Endothelial cell of umbilical vein (primary cell): ENCODE results near the gene STEAP4. TPM values are rescaled to one million over a fixed set of nuclear protein-coding genes. Genes with fewer than 3 reads are reported as not detected.

Experiments
- BruUV-seq: library from RNA; stranded (reverse); fragments of 400-500 nt; replicated peaks from 2 replicates; lab custom pipeline; 2021; lab: Mats Ljungman, UMichigan
- CTCF ChIA-PET: fragments of 300-600, 350-600 bp; sonication (Branson Sonifier 250); formaldehyde crosslinking; loops from one replicate; lab custom pipeline; 2021; ENCODE audit warnings: antibody characterized with exemption, inconsistent platforms; lab: Charles Lee
- POLR2A ChIA-PET: fragments of 300-600, 350-600 bp; sonication (Branson Sonifier 250); formaldehyde crosslinking; loops from one replicate; lab custom pipeline; 2021; ENCODE audit warnings: antibody characterized with exemption, inconsistent platforms; lab: Charles Lee
- DNase-seq: peaks from one replicate; pipeline ENCODE4 v3.0.0-alpha.2; 2011; ENCODE audit warnings: low read depth, low spot score
- FAIRE-seq: peaks from 2 replicates; lab custom pipeline; 2011; peaks lifted over from hg19 to GRCh38; lab: Jason Lieb, UNC
- H2AFZ ChIP-seq: 2 replicates; pipeline ENCODE4 v1.6.0; 2012; ENCODE audit warnings: low read depth, low read length, control low read depth, inconsistent platforms
- H3K27ac ChIP-seq: 2 replicates; pipeline ENCODE4 v1.5.1; 2011; ENCODE audit warnings: low read depth, mild to moderate bottlenecking, control low read depth, low read length, moderate library complexity; ENCODE audit not compliant: insufficient read depth
- H3K27me3 ChIP-seq, 2 experiments: 2 replicates each; pipeline versions ENCODE4 v1.6.0 to v1.6.1; 2011; ENCODE audit warnings: low read length in 2 of 2, mixed read lengths in 1 of 2; ENCODE audit not compliant: control insufficient read depth in 2 of 2, insufficient read depth in 2 of 2
- H3K36me3 ChIP-seq, 2 experiments: 2 replicates in 1 of 2; 3 replicates in 1 of 2; pipeline ENCODE4 v1.5.1; 2011; ENCODE audit warnings: low read length in 2 of 2, mild to moderate bottlenecking in 1 of 2, moderate library complexity in 1 of 2; ENCODE audit not compliant: control insufficient read depth in 2 of 2, insufficient read depth in 2 of 2; ENCODE audit errors: extremely low read depth in 1 of 2
- H3K4me1 ChIP-seq: 3 replicates; pipeline ENCODE4 v1.5.1; 2011; ENCODE audit warnings: mild to moderate bottlenecking, low read length; ENCODE audit not compliant: control insufficient read depth, insufficient read depth; ENCODE audit errors: extremely low read depth
- H3K4me2 ChIP-seq: 2 replicates; pipeline ENCODE4 v1.6.1; 2011; ENCODE audit warnings: low read length, control low read depth, mixed read lengths; ENCODE audit not compliant: insufficient read depth
- H3K4me3 ChIP-seq, 3 experiments: fragments of 200-600 bp in 1 of 3; sonication (generic), shearing (Covaris generic) in 1 of 3; replicated peaks in 1 of 3; 2 replicates each; pipeline ENCODE4 v1.5.1; 2011 to 2016; ENCODE audit warnings: control low read depth in 3 of 3, low read length in 3 of 3, mild to moderate bottlenecking in 2 of 3, inconsistent platforms in 1 of 3, low read depth in 1 of 3, moderate library complexity in 1 of 3; ENCODE audit not compliant: insufficient read depth in 1 of 3
- H3K79me2 ChIP-seq: 2 replicates; pipeline ENCODE4 v1.6.0; 2012; ENCODE audit warnings: low read length, inconsistent platforms; ENCODE audit not compliant: control insufficient read depth, insufficient read depth
- H3K9ac ChIP-seq: replicated peaks from 2 replicates; pipeline ENCODE3; 2011; ENCODE audit warnings: low read length, control low read depth; ENCODE audit not compliant: insufficient read depth; ENCODE audit errors: extremely low read depth
- H3K9me1 ChIP-seq: replicated peaks from 3 replicates; pipeline ENCODE4 v1.6.0; 2011; ENCODE audit warnings: mild to moderate bottlenecking, low read length; ENCODE audit not compliant: control insufficient read depth, insufficient read depth; ENCODE audit errors: extremely low read depth
- H3K9me3 ChIP-seq: replicated peaks from 2 replicates; pipeline ENCODE4 v1.5.1; 2012; ENCODE audit warnings: low read length, inconsistent platforms; ENCODE audit not compliant: control insufficient read depth, insufficient read depth
- H4K20me1 ChIP-seq: replicated peaks from 2 replicates; pipeline ENCODE3; 2011; ENCODE audit warnings: mild to moderate bottlenecking, low read length; ENCODE audit not compliant: control insufficient read depth, insufficient read depth; ENCODE audit errors: extremely low read depth
- EZH2 ChIP-seq: IDR thresholded peaks from 2 replicates; pipeline ENCODE4 v1.6.1; 2012; ENCODE audit warnings: borderline replicate concordance, low read depth, mild to moderate bottlenecking, moderate library complexity, low read length, inconsistent platforms; ENCODE audit not compliant: severe bottlenecking
- FOS ChIP-seq: IDR thresholded peaks from 2 replicates; pipeline ENCODE4 v1.6.1; 2011; ENCODE audit warnings: mild to moderate bottlenecking, low read length, moderate library complexity, borderline replicate concordance; ENCODE audit not compliant: insufficient read depth
- GATA2 ChIP-seq: IDR thresholded peaks from 2 replicates; pipeline ENCODE4 v1.7.0; 2011; ENCODE audit warnings: low read depth, mild to moderate bottlenecking, moderate library complexity, mixed read lengths, low read length; ENCODE audit not compliant: insufficient read length, insufficient read depth
- JUN ChIP-seq: IDR thresholded peaks from 2 replicates; pipeline ENCODE4 v1.6.1; 2011; ENCODE audit warnings: borderline replicate concordance, low read depth; ENCODE audit not compliant: insufficient read length, insufficient read depth
- MYC ChIP-seq: IDR thresholded peaks from one replicate; pipeline ENCODE4 v1.6.1; 2011; ENCODE audit warnings: mild to moderate bottlenecking, low read depth, low read length
- POLR2A ChIP-seq: IDR thresholded peaks from 2 replicates; pipeline ENCODE4 v1.6.1; 2012; ENCODE audit warnings: low read depth, mild to moderate bottlenecking, control low read depth, low read length
- POLR2AphosphoS5 ChIP-seq: IDR thresholded peaks from 2 replicates; pipeline ENCODE4 v1.6.1; 2012; ENCODE audit warnings: low read depth, mild to moderate bottlenecking, control low read depth, low read length, moderate library complexity; ENCODE audit not compliant: insufficient read depth
- dilution Hi-C: fragments of 300-500 bp; cut with MboI; formaldehyde crosslinking; loops from one replicate; pipeline ENCODE4 v1.15.0; 2019; ENCODE audit warnings: low sequenced_read_pairs; ENCODE audit not compliant: extremely low pct_ligation_motif_present
- intact Hi-C: fragments of 100-400 bp; cut with micrococcal nuclease; formaldehyde crosslinking; loops from one replicate; pipeline ENCODE4 v1.10.0; 2022
- polyA plus RNA-seq, 4 experiments: library from polyadenylated mRNA; depleted of rRNA in 3 of 4; stranded (reverse) in 3 of 4; unstranded in 1 of 4; fragments of >200 nt; gene quantifications; 2 replicates each; pipeline versions ENCODE4 v1.2.1 to v1.2.3, GENCODE V29; 2011 to 2012; ENCODE audit warnings: missing spikeins in 1 of 4
- total RNA-seq: library from RNA; stranded (reverse); gene quantifications from 2 replicates; pipeline ENCODE4 v1.2.3, GENCODE V29; 2021
- TF ChIP-seq, protein P1 (sequence below), 2 donors: IDR thresholded peaks; 1 replicate in 1 of 2; 2 replicates in 1 of 2; pipeline ENCODE4 v1.5.1; 2011; ENCODE audit warnings: low read length in 2 of 2, mild to moderate bottlenecking in 2 of 2, moderate library complexity in 2 of 2, control low read depth in 1 of 2, inconsistent platforms in 1 of 2, low read depth in 1 of 2; ENCODE audit not compliant: insufficient read depth in 1 of 2; ENCODE audit errors: extremely low read depth in 1 of 2
- TF ChIP-seq, protein P2 (sequence below): IDR thresholded peaks from 2 replicates; pipeline ENCODE4 v1.6.1; 2011; ENCODE audit not compliant: insufficient read depth, insufficient read length

The STEAP4 gene
- total and polyA plus RNA-seq, 2 donors (not counting 3 experiments of a cell fraction or from before 2014, with no cell fraction given) = not detected

DNA sequence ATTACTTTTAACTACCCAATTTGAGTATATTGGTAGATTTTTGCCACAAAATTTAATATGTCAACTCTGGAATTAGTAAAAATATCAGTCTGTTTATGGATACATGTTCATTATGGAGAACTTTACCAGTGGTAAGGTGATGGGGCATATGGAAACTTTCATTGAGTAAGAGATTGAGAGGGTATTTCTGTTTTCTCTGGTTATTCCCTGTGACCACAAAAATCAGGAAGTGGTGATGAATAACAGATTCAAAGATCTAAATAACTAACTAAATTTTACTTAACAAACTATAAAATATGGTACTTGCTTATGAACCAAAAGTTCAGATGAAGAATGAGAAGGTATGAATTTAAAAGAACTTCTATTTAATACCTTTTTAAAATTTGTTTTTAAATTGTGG lies 22.1 kb upstream of the STEAP4 start:
- ChIA-PET POLR2A (no interaction called here), CTCF (no interaction called here)
- Histone ChIP-seq H4K20me1 (no peaks in the 10 kb centered on the region), H3K4me3 (no peak overlapping the region), H3K36me3 (no peaks in the 10 kb centered on the region), H3K9me1 (no peaks in the 10 kb centered on the region), H3K9ac (no peak overlapping the region), H3K9me3 (no peaks in the 10 kb centered on the region), H3K27ac (no peak overlapping the region), H3K4me2 (no peak overlapping the region), H2AFZ (no peak overlapping the region), H3K4me1 (no peaks in the 10 kb centered on the region), H3K79me2 (no peaks in the 10 kb centered on the region), H3K27me3 (peaks cover 0 to 3% of the 10 kb centered on the region in 2 experiments)
- no peak for DNase-seq
- no peak for TF ChIP-seq JUN
- TF ChIP-seq EZH2 = no peak
- no peak for TF ChIP-seq POLR2AphosphoS5
- TF ChIP-seq FOS = no peak
- TF ChIP-seq, protein P1, sequence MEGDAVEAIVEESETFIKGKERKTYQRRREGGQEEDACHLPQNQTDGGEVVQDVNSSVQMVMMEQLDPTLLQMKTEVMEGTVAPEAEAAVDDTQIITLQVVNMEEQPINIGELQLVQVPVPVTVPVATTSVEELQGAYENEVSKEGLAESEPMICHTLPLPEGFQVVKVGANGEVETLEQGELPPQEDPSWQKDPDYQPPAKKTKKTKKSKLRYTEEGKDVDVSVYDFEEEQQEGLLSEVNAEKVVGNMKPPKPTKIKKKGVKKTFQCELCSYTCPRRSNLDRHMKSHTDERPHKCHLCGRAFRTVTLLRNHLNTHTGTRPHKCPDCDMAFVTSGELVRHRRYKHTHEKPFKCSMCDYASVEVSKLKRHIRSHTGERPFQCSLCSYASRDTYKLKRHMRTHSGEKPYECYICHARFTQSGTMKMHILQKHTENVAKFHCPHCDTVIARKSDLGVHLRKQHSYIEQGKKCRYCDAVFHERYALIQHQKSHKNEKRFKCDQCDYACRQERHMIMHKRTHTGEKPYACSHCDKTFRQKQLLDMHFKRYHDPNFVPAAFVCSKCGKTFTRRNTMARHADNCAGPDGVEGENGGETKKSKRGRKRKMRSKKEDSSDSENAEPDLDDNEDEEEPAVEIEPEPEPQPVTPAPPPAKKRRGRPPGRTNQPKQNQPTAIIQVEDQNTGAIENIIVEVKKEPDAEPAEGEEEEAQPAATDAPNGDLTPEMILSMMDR (IDR thresholded peaks at IDR 0.05; ENCODE audit: extremely low read depth in 1 of 2, insufficient read depth in 1 of 2, low read depth in 1 of 2, low read length in 2 of 2) = no peak
- no peak for TF ChIP-seq GATA2
- TF ChIP-seq, protein P2, sequence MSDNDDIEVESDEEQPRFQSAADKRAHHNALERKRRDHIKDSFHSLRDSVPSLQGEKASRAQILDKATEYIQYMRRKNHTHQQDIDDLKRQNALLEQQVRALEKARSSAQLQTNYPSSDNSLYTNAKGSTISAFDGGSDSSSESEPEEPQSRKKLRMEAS = no peak
- TF ChIP-seq MYC = no peak
- no peak for TF ChIP-seq POLR2A
- intact Hi-C loops (no loop called here), dilution Hi-C loops (no loop called here)
- BruUV-seq = no TSS peak
- no peak for FAIRE-seq
